DLD1 (cell line): ENCODE results near the gene CHST11.

Experiments
- in situ Hi-C: cut with HindIII; loops from 2 replicates; pipeline ENCODE4 v1.10.0; 2017; ENCODE audit warnings: low sequenced_read_pairs

The CHST11 gene

DNA sequence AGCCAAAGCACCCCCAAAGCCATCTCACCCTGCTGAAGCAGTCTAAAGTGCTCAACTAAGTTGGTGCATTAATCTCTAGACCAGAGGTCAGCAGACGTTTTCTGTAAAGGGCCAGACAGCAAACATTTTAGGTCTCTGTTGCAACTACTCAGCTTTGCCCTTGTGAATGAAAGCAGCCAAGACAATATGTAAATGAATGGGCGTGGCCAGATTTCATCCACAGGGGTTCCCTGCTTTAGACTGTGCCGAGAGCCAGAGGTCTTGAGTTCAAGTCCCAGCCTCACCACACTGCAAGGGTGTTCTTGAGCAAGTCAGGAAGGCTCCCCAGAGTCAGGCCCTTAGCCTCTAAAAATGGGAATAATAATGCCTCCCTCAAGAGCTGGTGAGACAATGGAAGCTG, 166.2 kb downstream of the CHST11 start:
- in situ Hi-C loops: no loop called here

DNA sequence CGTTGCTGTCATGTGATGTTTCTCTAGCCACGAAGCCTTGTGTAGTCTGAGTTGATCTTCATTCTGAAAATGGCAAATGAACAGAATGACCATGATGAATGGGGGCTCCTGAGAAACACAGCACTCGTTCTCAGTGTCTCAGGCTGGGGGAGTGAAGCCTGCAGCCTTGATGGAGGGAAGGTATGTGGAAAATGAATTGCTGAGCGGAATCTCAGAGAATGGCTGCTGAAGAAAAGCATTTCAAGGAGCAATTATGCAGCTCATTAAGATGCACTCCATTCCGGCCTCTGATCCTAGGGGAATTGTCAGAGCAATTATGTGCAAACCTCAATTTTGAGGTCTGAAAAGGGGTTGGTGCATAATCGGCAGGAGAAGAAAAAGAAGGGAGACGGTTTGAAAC, 167.1 kb downstream of the CHST11 start:
- in situ Hi-C loops: no loop called here

DNA sequence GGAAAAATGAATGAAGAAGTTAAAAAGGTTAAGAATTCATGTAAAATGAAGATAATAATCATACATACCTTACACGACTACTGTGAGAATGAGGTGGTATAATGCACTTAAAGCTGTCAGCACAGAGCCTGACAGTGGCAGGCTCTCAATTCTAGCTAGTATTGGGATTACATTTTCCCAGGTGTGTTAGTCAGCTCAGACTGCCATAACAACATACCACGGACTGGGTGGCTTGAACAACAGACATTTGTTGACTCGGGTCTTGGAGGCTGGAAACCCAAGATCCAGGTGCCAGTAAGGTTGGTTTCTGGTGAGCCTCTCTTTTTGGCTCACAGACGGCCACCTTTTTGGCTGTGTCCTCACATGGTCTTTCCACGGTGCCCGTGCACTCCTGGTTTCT, 167.8 kb downstream of the CHST11 start:
- in situ Hi-C loops: no loop called here

DNA sequence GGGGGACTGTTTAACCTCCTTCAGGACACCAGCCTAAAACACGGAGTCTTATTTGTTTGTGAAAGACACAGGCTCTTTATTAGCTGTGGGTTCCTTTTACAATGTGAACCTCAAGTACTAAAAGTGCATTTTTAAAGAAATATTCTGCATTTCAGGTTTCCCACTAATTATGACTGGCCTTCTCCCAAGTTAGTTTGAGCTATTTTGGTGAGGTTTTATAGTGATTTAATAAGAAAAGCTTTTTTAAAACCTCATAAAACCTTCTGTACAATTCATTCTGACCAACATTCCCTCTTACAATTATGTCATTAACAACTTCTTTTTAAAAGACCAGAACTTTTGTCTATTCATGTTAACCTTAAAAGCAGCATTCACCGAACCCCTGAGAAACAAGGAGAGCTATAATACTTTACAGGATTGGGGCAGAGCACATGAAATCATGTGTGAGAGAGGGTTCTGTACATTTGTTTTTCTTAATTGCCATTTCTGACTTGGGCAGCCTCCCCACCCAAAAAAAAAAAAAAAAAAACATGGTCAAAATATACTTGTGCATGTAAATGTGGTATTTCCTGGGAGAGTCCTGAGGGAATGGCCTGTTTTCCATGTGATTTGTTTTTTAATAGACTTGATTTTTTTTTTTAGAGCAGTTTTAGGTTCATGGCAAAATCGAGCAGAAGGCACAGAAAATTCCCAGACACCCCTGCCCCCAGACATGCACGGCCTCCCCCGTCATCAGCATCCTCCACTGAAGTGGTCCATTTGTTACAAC, 169.5 kb downstream of the CHST11 start:
- in situ Hi-C loops: no loop called here

DNA sequence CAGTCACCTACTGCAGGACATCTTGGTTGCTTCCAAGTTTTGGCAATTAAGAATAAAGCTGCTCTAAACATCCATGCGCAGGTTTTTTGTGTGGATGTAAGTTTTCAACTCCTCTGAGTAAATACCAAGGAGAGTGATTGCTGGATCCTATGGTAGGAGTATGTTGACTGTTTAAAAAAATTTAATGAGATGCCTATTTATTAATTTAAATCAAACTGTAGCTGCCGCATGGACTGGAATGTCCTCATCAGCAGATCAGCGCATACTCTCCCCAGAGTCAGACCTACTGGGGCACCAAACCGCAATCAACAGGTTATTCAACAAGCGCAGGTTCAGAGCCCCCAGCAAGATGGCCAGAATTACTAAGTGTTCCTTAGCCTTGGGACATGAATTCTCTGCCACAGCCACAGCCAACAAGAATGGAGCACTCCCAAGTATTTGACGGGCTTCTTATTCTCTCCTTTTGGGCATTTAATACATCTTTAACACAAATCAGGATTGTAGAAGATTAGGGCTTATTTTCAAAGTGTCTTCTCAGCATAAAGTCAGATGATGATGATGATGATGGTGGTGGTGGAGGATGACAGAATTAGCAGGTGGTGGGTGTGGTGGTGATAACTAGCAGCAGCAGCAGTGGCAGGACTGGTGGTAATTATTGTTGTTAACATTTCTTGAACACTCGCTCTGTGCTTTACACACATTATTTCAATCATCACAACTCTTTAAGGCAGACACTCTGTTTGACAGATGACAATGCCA, 170.7 kb downstream of the CHST11 start:
- in situ Hi-C loops: no loop called here

DNA sequence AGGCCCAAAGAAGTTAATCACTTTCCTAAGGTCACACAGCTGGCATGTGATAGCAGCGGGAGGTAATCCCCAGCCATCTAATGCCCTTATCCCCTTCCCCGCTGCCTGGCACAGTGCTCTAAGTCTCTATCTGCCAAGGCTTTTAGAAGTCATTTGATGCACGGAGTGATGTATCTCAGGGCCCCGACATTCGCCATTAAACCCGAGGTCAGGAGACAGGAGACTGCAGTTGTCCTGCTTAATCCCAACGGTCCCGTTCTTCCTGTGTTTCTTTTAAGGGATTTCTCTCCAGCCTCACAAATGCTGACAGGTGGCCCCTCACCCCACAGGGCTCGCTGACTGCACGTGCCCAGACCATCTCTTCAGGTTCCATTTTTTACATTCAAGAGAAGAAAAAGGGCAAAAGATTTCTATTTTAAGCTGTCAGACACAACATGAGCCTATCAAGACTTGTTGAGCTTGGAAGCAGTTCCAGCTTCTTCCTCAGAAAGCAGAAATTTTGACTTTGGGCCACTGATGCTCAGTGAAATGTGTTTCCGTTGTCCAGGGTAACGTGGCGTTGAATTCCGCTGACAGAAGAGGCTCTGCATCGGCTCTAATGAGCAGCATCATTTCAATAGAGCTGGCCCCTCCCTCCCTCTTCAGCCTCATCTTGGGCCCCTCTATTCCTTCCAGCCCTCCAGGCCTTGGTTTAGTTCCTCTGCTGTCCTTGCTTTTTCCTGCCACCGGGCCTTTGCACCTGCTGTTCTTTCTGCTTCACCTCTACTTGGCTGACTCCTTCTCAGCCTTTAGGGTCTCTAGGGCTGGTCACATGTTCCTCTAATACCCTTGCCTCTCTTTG, 171.5 kb downstream of the CHST11 start:
- in situ Hi-C loops: no loop called here

DNA sequence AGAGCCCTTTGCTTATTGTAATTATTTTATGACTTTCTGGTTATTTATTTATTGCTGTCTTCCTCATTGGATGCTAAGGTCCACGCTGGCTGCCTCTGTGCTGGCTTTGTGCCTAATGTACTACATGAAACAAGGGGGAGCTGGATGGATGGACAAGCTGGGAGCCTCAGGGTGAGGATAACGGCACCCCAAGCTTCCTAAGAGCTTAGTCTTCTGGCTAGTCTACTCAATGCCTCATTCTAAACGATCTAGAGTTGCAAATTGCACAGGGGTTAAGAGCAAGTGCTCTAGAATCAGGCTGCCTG, 172.0 kb downstream of the CHST11 start:
- in situ Hi-C loops: no loop called here

DNA sequence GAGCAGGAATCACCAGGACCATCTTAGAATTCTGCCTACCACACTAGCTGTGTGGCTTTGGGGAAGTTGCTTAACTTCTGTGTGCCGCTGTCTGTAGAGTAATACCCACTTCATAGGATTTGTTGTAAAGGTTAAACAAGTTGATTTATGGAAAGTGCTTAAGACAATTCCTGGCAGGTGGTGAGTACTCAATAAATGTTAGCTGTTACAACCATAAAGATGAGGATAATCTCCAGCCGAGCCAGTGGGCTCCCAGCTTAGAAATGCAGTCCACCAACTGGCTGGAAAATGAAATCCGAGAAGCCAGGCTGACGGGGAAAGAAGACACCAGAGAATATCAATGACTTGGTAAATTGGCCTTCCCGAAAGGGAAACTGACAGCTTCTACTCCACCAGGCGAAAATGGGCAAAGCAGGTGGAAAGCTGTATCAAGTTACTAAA, 173.5 kb downstream of the CHST11 start:
- in situ Hi-C loops: no loop called here

DNA sequence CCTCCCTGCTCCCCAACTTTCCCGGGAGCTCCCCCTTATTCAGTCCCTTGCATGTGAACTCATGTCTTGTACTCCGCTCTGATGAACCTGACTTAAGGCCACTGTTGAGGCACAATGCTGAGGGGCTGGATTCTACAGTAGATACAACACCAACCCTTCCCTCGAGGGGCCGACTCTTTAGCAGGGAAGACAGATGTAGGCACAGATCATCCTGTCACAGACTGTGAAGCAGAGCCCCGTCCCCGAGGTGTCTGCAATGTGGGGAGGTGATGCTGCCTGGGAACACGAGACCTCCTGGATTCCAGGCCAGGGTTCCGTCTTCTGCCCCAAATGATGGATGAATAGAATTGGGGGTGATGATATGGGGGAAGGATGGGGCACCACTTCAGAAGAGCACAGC, 175.1 kb downstream of the CHST11 start:
- in situ Hi-C loops: no loop called here

DNA sequence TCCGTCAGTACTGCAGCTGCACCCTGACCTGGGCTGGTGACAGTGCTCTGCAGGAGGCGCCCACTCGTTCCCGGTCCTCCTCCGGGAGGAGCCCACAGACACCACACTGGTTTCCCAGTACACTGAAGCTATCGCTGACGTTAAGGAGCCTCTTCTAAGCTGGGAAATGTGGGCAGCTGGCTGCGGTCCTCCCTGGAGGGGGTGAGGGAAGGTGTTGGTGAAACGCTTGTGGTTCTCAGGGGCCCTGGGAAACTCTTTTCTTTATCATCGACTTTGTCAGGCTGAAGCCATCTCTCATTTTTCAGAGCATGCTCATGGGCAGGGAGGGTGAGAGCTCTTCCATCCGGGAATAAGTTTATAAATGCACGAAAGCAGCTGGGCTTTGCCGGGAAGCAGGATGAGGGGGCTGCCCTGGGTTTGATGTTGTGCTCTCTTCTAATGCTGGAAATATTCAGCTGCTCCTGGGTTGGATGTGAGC, 176.0 kb downstream of the CHST11 start:
- in situ Hi-C loops: no loop called here

DNA sequence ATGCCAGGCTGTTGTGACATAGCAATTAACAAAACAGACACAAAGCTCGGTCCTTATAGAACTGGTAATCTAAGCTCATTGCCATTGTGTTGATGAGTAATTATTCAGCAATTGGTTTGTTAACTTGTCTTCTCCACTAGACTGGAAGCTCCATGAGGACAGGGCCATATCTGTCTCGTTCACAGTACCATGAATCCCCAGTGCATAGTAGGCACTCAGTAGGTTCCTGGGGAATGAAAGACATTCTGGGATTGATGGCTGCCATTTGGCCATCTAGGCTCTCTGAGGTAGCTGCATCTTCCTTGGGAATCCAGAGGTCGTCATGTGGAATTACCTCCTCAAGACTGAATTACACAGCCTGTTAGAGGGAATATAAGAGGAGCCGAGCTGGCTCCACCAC, 177.3 kb downstream of the CHST11 start:
- in situ Hi-C loops: no loop called here

DNA sequence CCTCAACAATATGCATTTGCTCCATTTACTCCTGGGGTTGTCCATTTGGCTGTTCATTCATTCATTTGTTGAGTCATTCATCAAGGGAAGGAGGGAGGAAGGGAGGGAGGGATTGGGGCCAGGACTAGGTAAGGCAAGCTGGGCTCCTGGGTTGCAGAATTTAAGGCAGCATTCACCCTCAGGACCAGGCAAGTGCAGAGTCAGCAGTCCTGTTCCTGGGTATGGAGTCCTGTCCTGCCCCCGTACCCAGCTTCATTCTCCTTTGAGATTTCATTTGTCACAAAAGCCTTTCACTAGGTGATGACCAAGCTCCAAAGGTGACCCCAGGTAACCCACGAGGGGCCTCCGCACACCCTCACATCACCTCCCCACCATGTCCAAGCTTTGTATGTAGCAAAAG, 178.1 kb downstream of the CHST11 start:
- in situ Hi-C loops: no loop called here

DNA sequence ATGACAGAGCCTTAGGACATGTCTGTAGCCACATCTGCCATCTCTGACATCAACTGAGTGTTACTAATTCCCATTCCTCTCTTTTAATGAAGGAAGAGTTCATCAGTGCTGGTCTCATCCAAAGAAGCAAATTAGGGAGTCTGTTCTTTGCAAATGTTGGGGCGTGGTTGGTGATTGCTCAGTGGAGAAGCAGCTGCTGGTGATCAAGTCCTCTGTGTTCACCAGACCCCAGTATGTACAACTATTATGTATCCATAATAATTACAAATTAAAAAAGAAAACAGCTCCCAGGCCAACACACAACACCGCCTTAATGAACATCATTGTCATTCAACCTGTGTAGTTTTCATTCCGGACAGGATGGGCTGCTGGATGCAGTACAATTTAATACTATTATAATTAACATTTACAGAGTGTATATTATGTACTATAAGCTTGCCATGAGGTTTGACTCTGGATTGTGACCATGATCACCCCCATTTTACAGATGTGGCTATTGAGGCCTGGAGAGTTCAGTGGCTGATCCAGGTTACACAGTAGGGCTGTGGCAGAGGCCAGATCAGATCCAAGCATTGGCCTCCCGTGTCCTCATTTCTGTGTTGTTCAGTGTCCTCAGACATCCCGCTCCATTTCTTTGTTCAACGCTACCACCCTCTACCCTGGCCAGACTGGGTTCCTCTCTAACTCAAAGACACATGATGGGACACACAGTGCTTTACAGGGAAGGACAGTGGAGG, 179.0 kb downstream of the CHST11 start:
- in situ Hi-C loops: no loop called here

DNA sequence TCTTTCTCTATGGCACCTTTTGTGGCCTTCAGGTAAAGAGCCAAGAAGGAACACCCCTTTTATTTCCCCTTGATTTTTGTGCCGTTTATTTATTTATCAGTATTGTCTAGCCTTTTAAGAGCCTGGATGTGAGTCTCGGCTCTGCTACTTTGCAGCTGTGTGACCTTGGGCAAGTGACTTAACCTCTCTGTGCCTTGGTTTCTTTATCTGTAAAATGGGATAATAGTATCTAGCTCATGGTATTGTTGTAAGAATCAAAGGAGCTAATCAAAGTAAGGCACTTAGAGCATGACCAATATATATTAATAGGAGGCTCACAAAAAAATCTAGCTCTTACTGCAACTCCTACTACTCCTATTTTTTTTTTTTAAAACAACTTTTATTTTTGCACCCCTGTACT, 179.7 kb downstream of the CHST11 start:
- in situ Hi-C loops: no loop called here

DNA sequence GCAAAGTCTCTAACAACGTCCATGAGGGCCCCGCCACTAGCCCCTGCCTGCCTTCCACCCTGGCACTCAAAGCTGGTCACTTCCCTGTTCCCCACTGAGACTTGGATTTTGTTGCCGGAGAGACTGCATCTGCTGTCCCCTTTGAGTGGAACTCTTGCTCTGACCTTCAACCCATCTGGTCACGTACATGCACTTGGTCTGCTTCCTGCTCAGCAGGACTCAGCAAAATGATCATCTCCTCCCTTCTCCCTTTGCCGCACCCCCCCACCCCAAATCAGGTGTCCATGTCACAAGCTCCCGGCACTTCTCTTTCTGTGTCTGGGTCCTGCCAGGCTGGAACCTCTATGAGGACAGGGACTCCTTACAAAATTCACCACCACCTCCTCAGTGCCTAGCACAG, 180.9 kb downstream of the CHST11 start:
- in situ Hi-C loops: no loop called here

DNA sequence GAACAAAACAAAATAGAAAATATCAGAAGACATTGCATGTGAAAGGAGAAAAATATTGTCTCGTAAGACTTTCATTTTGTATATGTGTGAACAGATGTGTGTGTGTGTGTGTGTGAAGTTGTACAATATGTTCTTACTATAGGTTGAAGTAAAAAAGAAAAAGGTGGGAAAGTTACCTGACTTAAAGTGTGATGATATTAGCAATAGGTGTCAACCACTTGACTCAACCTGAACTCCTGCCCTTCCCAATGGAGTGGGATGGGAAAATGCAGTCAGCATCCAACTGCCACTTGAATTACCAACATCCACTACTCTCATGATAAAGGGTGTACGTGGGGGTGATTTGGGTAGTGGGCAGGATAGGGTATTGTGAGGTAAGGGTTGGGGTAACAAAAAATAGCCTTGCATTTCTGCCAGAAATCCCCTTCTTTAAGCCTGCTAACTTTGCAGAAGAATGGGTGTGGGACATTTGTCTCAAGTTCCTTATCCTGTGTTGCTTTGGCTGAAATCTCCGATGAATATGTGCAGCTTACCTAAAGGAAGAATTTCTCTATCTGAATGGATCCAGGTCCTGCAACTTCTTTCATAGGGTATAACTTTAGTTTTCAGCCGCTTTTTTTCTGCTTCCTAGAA, 181.6 kb downstream of the CHST11 start:
- in situ Hi-C loops: no loop called here

DNA sequence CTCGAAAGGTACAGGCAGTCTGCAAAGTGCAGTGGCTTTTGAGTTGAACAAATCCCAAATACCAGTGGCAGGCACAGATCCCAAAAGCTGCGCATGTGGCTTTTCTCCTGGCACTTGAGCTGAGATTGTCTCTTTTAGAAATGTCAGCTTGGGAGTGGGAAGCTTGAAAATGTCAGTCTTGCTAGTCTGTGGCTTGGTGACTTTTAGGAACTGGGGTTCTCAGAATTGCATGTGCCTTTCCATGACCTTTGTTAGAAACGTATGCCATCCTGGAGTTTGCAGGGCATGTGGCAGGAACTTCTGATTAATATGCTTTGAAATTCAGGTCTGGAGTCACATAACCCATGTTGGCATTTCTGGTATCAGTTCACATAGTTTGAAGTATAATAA, 182.1 kb downstream of the CHST11 start:
- in situ Hi-C loops: no loop called here

DNA sequence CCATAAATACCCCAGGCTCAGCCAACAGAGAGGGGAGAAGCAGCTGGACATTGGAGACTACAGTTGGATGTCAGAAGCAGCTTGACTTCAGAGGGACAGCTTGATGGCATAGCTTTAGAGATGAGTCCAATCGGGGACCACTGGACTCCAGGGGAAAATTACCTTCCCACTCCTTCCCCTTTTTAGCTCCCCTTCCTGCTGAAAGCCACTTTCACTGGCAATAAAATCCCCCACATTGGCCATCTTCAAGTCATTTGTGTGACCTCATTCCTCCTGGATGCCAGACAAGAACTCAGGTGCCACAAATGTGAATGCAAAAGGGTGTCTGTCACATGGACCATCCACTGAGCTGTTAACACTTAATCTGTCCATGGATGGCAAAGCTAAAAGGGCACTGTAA, 184.2 kb downstream of the CHST11 start:
- in situ Hi-C loops: no loop called here

DNA sequence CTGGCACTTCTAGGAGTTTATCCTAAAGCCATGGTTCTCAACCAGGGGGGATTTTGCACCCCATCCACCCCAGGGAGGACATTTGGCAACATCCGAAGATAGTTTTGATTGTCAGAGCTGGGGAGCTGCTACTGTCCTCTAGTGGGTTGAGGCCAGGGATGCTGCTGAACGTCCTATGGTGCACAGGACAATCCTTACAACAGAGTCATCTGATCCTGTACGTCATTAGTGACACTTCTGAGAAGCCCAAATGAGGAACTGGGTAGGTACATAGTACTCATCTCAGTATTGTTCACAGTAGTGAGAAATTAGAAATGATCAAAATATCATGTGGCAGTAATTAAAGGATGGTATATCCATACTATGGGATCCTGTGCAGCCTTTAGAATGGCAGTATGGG, 185.1 kb downstream of the CHST11 start:
- in situ Hi-C loops: no loop called here

DNA sequence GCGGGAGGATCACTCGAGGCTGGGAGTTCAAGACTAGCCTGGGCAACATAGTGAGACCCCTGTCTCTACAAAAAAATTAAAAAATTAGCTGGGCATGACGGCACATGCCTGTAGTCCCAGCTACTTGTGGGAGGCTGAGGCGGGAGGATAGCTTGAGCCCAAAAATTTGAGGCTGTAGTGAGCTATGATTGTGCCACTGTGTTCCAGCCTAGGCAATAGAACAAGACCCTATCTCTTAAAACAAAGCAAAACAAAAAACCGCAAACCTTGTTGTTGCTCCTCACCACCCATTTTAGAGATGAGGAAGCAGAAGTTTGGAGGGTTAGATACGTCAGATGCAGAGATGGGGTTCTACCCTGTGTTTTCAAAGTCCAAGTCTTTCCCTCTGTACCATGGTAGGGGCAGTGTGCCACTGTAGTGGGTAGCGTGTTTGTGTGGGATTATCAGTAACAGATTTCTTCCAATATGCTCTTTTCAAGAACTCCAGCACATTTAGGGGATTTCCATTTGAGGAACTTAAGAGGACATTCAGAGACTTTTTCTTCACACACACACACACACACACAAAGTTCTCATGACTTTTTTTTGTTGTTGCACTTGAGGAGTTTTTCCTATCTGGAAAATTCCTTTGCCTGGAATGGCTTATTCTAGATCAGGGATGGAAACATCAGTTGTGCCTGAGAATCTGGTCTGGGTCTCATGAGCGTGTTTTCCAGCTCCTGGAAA, 186.5 kb downstream of the CHST11 start:
- in situ Hi-C loops: no loop called here
